ENCODE data around the gene MOV10.

Gene MOV10

DNA sequence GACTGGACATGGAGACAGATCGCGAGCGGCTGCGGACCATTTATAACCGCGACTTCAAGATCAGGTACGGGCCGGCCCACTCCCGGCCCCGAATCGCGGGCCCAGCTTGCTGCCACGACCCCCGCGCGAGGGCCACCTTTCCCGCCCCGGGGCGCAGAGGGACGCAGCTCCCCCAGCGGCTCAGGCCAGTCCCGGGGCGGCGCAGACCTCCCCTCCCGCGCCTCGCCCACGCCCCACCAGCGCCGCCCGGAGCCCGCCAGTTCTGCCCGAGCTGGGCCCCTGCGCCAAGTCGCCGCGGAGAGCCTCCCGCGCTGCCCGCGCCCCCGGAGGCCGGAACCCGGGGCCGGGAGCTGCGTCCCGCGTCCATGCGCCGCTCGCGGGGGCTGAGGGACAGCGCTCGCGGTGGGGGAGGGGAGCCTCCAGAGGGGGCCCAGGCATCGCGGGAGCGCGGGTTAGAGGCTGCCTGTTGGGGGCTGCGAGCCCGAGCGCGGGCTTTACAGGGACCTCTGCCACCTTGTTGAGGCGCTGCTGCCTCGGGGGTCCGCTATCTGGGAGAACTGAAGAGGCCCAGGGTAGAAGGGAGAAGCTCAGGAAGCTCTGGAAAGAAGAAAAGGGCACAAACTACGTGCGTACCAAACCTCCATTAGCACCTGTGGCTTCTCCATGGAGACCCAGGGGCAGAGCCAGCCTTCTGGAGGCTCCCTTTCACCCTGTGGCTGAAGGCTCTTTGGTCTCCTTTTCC is 698 bp downstream of the MOV10 start:
- DNase-seq = peak; percentile 72

GRCh38 chr1:112675728-112676381 is 1.4 kb downstream of the MOV10 start:
- DNase-seq = no peak

GRCh38 chr1:112676543-112676942 is 2.1 kb downstream of the MOV10 start:
- DNase-seq = no peak

DNA sequence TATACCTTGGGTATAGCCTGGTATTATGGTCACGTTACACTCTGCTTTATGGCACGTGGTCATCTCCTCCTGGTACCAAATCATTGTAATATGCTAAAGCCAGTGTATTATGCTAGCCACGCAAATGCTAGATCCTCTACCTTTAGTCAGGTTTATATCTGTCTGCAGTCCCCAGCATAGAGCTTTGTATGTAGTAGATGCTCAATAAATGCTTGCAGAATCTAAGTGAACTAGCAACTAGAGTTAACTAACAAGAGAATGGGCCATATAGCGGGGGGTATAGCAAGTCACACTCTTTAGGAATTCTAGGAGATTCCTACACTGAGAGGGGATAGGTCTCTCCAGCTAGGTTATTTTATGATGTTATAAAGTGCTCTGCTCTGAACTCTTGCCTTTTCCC is 3.0 kb downstream of the MOV10 start:
- DNase-seq = no peak

DNA sequence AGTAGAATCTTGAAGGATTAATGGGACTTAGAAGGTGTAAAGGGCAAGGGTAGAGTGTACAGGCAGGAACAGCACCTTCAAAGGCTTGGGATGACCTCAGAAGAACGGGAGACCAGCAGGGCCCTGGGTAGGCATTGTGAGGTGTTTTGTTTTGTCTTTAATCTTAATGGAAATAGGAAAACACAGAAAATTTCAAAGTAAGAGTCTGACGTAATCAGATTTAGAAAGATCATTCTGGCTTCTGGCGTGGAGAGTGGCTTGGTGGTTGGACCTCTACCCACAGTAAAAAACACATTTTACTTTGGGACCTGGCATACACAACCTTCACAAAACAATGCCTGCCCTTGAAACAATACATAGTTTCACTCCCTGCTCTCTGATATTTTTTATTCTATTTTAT is 4.1 kb downstream of the MOV10 start:
- DNase-seq = no peak

DNA sequence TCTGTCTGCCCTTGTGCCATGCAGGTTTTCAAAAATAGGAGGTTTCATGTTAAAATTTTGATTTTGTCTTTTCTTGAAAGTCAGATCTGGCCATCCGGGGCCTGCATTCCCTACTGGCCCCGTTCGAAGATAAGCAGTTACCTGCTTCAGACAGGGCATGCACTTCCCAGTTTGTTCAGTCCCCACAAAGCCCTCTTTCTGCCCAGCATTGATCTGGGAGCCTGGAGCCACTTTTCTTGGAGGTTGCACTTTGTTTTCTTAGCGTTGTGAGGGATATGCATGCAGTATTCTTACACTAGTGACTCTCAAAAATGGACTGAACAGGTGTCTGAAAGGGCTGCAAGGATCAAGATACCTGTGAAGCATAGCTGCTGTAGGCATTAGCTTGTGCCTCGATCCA is 11.5 kb downstream of the MOV10 start:
- DNase-seq = no peak

DNA sequence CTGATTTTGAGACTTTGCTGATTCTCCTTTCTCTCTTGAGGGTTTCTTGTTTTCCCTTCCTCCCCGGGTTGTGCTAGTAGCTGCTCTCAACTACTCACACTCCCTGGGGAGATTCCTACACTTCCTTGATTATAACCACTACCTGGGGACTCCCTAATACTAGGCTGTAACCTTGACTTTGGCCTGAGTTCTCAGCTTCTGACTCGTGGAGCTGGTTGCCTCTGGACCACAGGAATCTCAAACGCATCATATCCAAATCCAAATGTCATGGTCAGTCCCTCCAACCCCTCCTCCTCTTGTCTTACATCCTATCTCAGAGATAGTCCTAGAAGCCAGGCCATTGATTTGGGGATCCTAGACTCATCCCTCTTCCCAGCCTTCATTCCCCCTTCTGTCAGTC is 12.0 kb downstream of the MOV10 start:
- no peak for DNase-seq

- DNase-seq = no peak
These were observed 12.4 kb downstream of the MOV10 start for GRCh38 chr1:112686835-112687234.

DNA sequence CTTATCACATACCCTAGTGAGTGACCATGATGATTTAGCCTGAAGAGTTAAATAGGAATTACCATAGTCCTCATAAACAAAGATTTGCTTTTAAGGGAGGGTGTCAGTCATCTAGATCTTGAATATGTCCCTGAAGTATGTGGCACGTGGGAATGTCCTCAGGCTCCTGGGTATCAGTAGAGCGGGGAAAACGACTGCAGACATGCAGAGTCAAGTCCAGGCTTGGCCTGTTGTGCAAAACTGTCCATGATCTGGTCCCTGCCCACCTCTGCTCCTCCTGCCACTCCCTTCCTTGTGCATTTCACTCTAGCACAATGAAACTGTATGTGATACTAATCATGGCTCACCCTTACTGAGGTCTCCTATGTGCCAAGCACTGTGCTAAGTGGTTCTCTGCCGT is 12.9 kb downstream of the MOV10 start:
- no peak for DNase-seq

- DNase-seq = no peak
These were observed 13.5 kb downstream of the MOV10 start for GRCh38 chr1:112687785-112688496.

DNA sequence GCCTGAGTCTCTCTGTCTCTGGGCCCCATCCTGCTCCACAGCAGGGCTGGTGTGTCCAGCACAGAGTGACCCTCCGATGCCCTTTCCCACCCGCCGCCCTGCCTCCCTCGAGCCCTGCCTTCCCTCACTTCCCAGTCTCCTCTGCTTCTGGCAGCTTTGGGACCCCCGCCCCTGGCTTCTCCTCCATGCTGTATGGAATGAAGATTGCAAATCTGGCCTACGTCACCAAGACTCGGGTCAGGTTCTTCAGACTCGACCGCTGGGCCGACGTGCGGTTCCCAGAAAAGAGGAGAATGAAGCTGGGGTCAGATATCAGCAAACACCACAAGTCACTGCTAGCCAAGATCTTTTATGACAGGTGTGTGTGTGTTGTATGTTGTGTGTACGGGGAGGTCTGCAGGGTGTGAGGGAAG is 14.3 kb downstream of the MOV10 start:
- DNase-seq = no peak

GRCh38 chr1:112689196-112689841 is 14.9 kb downstream of the MOV10 start:
- DNase-seq = no peak

- no peak for DNase-seq
These were observed 15.4 kb downstream of the MOV10 start for GRCh38 chr1:112689842-112690237.

DNA sequence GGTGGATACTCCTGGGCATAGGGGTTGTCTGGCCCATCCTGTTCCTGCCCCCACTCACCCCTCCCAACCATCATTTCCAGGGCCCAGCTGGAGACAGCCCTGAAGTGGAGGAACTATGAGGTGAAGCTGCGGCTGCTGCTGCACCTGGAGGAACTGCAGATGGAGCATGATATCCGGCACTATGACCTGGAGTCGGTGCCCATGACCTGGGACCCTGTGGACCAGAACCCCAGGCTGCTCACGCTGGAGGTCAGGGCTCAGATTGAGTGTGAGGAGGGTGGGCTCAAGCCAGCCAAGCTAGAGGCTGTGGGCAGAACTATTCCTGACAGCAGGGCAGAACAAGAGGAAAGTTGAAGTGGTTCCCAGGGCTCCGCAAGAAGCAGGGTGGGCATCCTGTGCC is 18.2 kb downstream of the MOV10 start:
- no peak for DNase-seq

DNA sequence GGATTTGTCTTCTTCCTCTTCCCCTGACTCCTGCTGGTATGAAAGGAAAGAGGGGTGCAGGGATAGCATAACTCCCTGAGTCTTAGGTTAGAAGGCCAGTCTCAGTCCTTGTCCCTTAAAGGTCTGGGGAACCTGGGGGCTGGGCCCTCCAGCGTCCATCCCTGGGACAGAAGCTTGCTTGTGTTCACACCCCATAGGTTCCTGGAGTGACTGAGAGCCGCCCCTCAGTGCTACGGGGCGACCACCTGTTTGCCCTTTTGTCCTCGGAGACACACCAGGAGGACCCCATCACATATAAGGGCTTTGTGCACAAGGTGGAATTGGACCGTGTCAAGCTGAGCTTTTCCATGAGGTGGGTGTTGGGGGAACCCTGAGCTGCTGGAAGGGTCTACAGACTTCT is 19.4 kb downstream of the MOV10 start:
- DNase-seq = no peak

GRCh38 chr1:112694363-112694929 is 20.0 kb downstream of the MOV10 start:
- no peak for DNase-seq

DNA sequence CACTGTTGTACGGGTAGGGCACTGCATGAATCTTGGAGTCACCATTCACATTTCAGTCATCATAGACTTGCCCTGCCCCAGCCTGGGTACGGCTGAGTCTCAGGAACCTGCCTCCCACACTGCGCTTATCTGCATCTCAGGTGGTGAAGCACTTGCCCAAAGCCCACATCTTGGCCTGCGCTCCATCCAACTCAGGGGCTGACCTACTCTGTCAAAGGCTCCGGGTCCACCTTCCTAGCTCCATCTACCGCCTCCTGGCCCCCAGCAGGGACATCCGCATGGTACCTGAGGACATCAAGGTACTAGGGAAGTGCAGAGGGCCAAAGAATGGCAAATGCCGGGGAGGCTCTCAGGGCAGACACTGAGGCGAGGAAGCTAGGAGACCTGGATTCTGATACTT is 20.8 kb downstream of the MOV10 start:
- no peak for DNase-seq

- no peak for DNase-seq
These were observed 22.3 kb downstream of the MOV10 start for GRCh38 chr1:112696578-112697314.

GRCh38 chr1:112697781-112698201 is 23.3 kb downstream of the MOV10 start:
- no peak for DNase-seq

DNA sequence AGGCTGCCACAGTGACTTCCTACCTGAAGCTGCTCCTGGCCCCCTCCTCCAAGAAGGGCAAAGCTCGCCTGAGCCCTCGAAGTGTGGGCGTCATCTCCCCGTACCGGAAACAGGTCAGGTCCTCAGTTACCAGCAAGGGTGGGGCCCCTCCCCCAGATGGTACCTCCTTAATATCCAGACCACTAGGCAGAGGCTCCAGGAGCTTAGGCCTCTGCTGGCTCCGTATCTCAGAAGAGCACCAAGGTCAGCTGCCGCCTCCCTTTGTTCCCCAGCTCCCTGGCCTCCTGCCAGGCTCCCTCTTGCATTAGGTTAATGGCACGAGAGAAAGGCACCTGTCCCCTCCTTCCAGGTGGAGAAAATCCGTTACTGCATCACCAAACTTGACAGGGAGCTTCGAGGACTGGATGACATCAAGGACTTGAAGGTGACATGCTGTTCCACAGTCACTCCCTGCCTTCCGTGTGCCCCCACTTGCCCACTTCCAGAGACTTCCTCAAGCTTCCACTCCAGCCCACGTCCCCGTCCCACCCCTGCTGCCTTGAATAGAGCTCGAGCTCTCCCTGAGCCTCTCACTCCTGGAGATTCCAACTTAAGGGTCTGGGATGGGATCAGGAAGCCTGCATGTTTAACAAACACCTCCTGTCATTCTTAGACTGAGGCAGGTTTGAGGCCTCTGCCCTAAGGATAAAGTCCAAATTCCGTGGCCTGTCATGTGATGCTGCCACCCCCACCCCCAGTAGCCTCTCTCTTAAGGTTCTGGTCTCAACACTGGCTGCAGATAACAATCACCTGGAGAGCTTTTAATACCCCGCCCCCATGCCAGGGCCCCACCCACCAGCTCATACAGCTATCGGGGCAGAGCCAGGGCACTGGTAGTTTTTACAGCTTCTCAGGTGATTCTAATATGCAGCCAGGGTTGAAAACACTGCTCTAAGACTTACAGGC is 24.2 kb downstream of the MOV10 start:
- peak; percentile 8 for DNase-seq

GRCh38 chr1:112699425-112700144 is 25.1 kb downstream of the MOV10 start:
- no peak for DNase-seq

Data from NCI-H1092 treated with DMSO at 0.1 percent for 48 hours (cell line).